Measurements from ENCODE around the gene CDH13. TPM values are rescaled to one million over a fixed set of nuclear protein-coding genes. Genes with fewer than 3 reads are reported as not detected.

Gene CDH13
- total and polyA plus RNA-seq, 8 donors = 0.12 to 21.4 (median 1.7) TPM; not detected in 1

GRCh38 chr16:82841108-82841507, 214.3 kb downstream of the CDH13 start:
- DNase-seq = no peak
- no peaks in the 10 kb centered on the region for H3K4me1 ChIP-seq
- no peaks in the 10 kb centered on the region for H3K36me3 ChIP-seq
- H3K9me3 ChIP-seq = peaks cover 0 to 15% (median 4%) of the 10 kb centered on the region in 4 donors
- WGBS, 5 donors = 64 to 76% (median 71%) methylated on average over 3 of the region's 3 CpGs
- no peak overlapping the region for H3K4me3 ChIP-seq
- no peaks in the 10 kb centered on the region for H3K27me3 ChIP-seq
- H3K27ac ChIP-seq = no peak overlapping the region
- no peak for TF ChIP-seq POLR2A (IDR thresholded peaks at IDR 0.05)
- no peak for TF ChIP-seq EP300 (IDR thresholded peaks at IDR 0.05)
- no peak for TF ChIP-seq POLR2AphosphoS5 (IDR thresholded peaks at IDR 0.05)
- TF ChIP-seq CTCF (IDR thresholded peaks at IDR 0.05) = no peak
- intact Hi-C loops (cut with DNase I; ENCODE audit: low total_unique reads) = no loop called here

GRCh38 chr16:82843606-82844271, 217.0 kb downstream of the CDH13 start:
- 65 to 84% (median 81%) methylated on average over 5 of the region's 5 CpGs for WGBS, 5 donors

GRCh38 chr16:82845116-82845515, 218.3 kb downstream of the CDH13 start:
- Histone ChIP-seq H3K27me3 (no peaks in the 10 kb centered on the region), H3K4me3 (no peak overlapping the region), H3K9me3 (peaks cover 0 to 8% (median 4%) of the 10 kb centered on the region in 4 donors), H3K36me3 (no peaks in the 10 kb centered on the region), H3K27ac (no peak overlapping the region), H3K4me1 (no peaks in the 10 kb centered on the region)
- WGBS, 5 donors = 50 to 69% (median 65%) methylated on average over 3 of the region's 3 CpGs
- intact Hi-C loops (cut with DNase I; ENCODE audit: low total_unique reads) = no loop called here
- TF ChIP-seq EP300 (IDR thresholded peaks at IDR 0.05) (no peak), POLR2AphosphoS5 (IDR thresholded peaks at IDR 0.05) (no peak), POLR2A (IDR thresholded peaks at IDR 0.05) (no peak), CTCF (IDR thresholded peaks at IDR 0.05) (no peak)
- peak in 1 of 2 donors; percentile 10 for DNase-seq

More at GRCh38 chr16:82843606-82844271, 217.0 kb downstream of the CDH13 start:
- H3K27ac ChIP-seq = no peak overlapping the region
- intact Hi-C loops (cut with DNase I; ENCODE audit: low total_unique reads) = no loop called here
- TF ChIP-seq POLR2A (IDR thresholded peaks at IDR 0.05) (no peak), CTCF (IDR thresholded peaks at IDR 0.05) (no peak), EP300 (IDR thresholded peaks at IDR 0.05) (no peak), POLR2AphosphoS5 (IDR thresholded peaks at IDR 0.05) (no peak)
- H3K27me3 ChIP-seq = no peaks in the 10 kb centered on the region
- no peaks in the 10 kb centered on the region for H3K36me3 ChIP-seq
- no peaks in the 10 kb centered on the region for H3K4me1 ChIP-seq
- H3K9me3 ChIP-seq = peaks cover 0 to 14% (median 4%) of the 10 kb centered on the region in 4 donors
- DNase-seq = no peak
- no peak overlapping the region for H3K4me3 ChIP-seq

GRCh38 chr16:82846806-82847205, 220.0 kb downstream of the CDH13 start:
- Histone ChIP-seq H3K27me3 (no peaks in the 10 kb centered on the region), H3K9me3 (peaks cover 0 to 8% (median 4%) of the 10 kb centered on the region in 4 donors), H3K36me3 (no peaks in the 10 kb centered on the region), H3K27ac (no peak overlapping the region), H3K4me1 (no peaks in the 10 kb centered on the region), H3K4me3 (no peak overlapping the region)
- intact Hi-C loops (cut with DNase I; ENCODE audit: low total_unique reads) = no loop called here
- no peak for TF ChIP-seq CTCF (IDR thresholded peaks at IDR 0.05)
- TF ChIP-seq EP300 (IDR thresholded peaks at IDR 0.05) = no peak
- TF ChIP-seq POLR2AphosphoS5 (IDR thresholded peaks at IDR 0.05) = no peak
- TF ChIP-seq POLR2A (IDR thresholded peaks at IDR 0.05) = no peak
- no peak for DNase-seq
- WGBS, 5 donors = 83 to 100% (median 86%) methylated on average over 1 of the region's 1 CpG
